HepG2 (cell line): ENCODE measurements around the gene AXIN1. TPM values are rescaled to one million over a fixed set of nuclear protein-coding genes. Genes with fewer than 3 reads are reported as not detected.

Experiments
- CENPT ChIP-seq: sonication (generic); formaldehyde crosslinking; IDR thresholded peaks from 2 replicates; pipeline ENCODE4 v1.8.0; 2022; ENCODE audit warnings: low read depth, mild to moderate bottlenecking, moderate library complexity, missing genetic modification reagents
- EHMT2 ChIP-seq: fragments of 200-600 bp; sonication (generic); IDR thresholded peaks from 2 replicates; pipeline ENCODE4 v1.7.0; 2017; ENCODE audit warnings: antibody characterized with exemption, low read depth, low read length, borderline replicate concordance
- GABPB1 ChIP-seq: IDR thresholded peaks from 2 replicates; pipeline ENCODE4 v1.6.1; 2016; ENCODE audit warnings: mild to moderate bottlenecking, missing genetic modification reagents, moderate library complexity, missing compliant biosample characterization
- GLI4 ChIP-seq: sonication (generic); formaldehyde crosslinking; IDR thresholded peaks from 2 replicates; pipeline ENCODE4 v1.5.1; 2020; ENCODE audit warnings: missing genetic modification reagents, mild to moderate bottlenecking, moderate library complexity, borderline replicate concordance
- IRF2 ChIP-seq: IDR thresholded peaks from 2 replicates; pipeline ENCODE4 v1.6.1; 2018; ENCODE audit warnings: missing genetic modification reagents, missing compliant biosample characterization
- MAFK ChIP-seq, 2 experiments: IDR thresholded peaks in 1 of 2; conservative IDR thresholded peaks in 1 of 2; 2 replicates each; pipeline ENCODE4 v1.6.1; 2011; ENCODE audit warnings: improper control_type of control experiment in 2 of 2, low read length in 2 of 2
- MXD4 ChIP-seq: IDR thresholded peaks from 2 replicates; pipeline ENCODE4 v1.6.1; 2016; ENCODE audit warnings: mild to moderate bottlenecking, missing biosample characterization, missing genetic modification reagents
- NCOA1 ChIP-seq: sonication (generic); formaldehyde crosslinking; IDR thresholded peaks from 2 replicates; pipeline ENCODE4 v1.9.0; 2021; ENCODE audit warnings: missing genetic modification reagents
- PCBP1 ChIP-seq: fragments of 200-400 bp; formaldehyde crosslinking; IDR thresholded peaks from 2 replicates; pipeline ENCODE4 v1.6.1; 2017; ENCODE audit warnings: mild to moderate bottlenecking, low read depth, low read length, borderline replicate concordance
- PHF21A ChIP-seq: sonication (generic); formaldehyde crosslinking; IDR thresholded peaks from 2 replicates; pipeline ENCODE4 v1.5.0; 2020; ENCODE audit warnings: mild to moderate bottlenecking, missing genetic modification reagents
- PITX1 ChIP-seq: sonication (generic); formaldehyde crosslinking; IDR thresholded peaks from 2 replicates; pipeline ENCODE4 v1.5.1; 2020; ENCODE audit warnings: mild to moderate bottlenecking, missing genetic modification reagents
- RBFOX2 ChIP-seq: fragments of 200-400 bp; formaldehyde crosslinking; IDR thresholded peaks from 2 replicates; pipeline ENCODE4 v1.6.1; 2017; ENCODE audit warnings: low read depth, mild to moderate bottlenecking, low read length
- ZNF747 ChIP-seq: sonication (generic); formaldehyde crosslinking; IDR thresholded peaks from 2 replicates; pipeline ENCODE4 v1.8.1; 2023; ENCODE audit warnings: missing genetic modification reagents, mild to moderate bottlenecking, borderline replicate concordance
- ZSCAN31 ChIP-seq: sonication (generic); formaldehyde crosslinking; IDR thresholded peaks from 2 replicates; pipeline ENCODE4 v1.5.0; 2020; ENCODE audit warnings: low read depth, mild to moderate bottlenecking, missing genetic modification reagents
- polyA plus RNA-seq, 8 experiments: library from polyadenylated mRNA; depleted of rRNA in 3 of 8; stranded (reverse) in 7 of 8; unstranded in 1 of 8; fragments of >200 nt; fragmentation: Illumina TruSeq in 4 of 8; extraction: Trizol in 4 of 8; gene quantifications; 2 replicates each; pipeline versions ENCODE4 v1.2.1 to v1.2.3, GENCODE V29; 2011 to 2016; ENCODE audit warnings: low read depth in 4 of 8, missing spikeins in 1 of 8, mixed read lengths in 1 of 8; ENCODE audit not compliant: insufficient read depth in 1 of 8
- total RNA-seq, 5 experiments: library from RNA; depleted of rRNA; stranded (reverse); fragments of >200 nt; fragmentation: Illumina TruSeq; extraction: Trizol; gene quantifications; 2 replicates each; pipeline ENCODE4 v1.2.3, GENCODE V29; 2016; ENCODE audit warnings: low read depth in 1 of 5
- TF ChIP-seq, protein P1 (sequence below): sonication (generic); formaldehyde crosslinking; IDR thresholded peaks from 2 replicates; pipeline ENCODE4 v1.4.0; 2020; ENCODE audit warnings: mild to moderate bottlenecking, missing genetic modification reagents
- TF ChIP-seq, protein P2 (sequence below): sonication (generic); formaldehyde crosslinking; conservative IDR thresholded peaks from 2 replicates; pipeline ENCODE4 v1.4.0; 2020; ENCODE audit warnings: mild to moderate bottlenecking, missing genetic modification reagents, moderate library complexity
- TF ChIP-seq, protein P3 (sequence below): sonication (generic); formaldehyde crosslinking; IDR thresholded peaks from 2 replicates; pipeline ENCODE4 v1.4.0; 2020; ENCODE audit warnings: missing genetic modification reagents

AXIN1 gene
- total and polyA plus RNA-seq, 2 of the 13 experiments (the other 11 are each of a cell fraction or from before 2014, with no cell fraction given) = 24.0 to 26.0 TPM

DNA sequence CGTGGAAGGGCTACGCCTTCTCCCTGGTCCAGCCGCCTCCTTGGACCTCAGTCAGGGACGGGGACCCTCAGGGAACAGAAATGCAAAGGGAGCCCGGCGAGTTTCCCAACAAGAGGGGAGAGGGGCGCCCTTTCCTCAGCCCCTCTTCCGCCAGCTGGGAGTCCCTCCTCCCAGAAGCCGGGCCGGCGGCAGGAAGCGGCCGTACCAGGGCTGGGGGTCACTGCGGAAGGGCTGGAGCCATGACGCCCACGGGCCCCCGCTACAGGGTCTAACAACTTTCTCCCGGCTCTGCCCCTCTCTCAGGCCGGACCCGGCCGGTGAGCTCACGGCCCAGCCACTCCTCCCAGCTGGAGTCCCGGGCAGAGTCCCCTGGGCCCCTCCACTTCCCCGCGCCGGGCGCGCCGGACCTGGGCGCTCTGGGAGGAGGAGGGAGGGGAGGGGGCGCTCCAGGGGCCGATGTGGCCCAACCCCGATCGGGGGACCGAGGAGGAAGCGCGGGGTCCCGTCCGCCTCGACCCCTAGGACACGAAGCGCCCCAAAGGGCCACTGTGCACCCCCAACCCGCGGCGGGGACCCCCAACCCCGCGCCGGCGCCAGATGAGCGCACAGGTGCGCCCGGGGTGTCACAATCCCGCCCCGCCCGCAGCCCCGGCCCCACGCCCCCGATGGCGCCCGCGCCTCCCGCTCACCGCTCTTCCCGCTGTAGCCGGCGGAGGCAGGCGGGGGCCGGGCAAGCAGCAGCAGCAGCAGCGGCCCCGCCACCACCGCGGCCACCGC, 28.7 kb upstream of the AXIN1 start (continued):
- TF ChIP-seq, protein P1, sequence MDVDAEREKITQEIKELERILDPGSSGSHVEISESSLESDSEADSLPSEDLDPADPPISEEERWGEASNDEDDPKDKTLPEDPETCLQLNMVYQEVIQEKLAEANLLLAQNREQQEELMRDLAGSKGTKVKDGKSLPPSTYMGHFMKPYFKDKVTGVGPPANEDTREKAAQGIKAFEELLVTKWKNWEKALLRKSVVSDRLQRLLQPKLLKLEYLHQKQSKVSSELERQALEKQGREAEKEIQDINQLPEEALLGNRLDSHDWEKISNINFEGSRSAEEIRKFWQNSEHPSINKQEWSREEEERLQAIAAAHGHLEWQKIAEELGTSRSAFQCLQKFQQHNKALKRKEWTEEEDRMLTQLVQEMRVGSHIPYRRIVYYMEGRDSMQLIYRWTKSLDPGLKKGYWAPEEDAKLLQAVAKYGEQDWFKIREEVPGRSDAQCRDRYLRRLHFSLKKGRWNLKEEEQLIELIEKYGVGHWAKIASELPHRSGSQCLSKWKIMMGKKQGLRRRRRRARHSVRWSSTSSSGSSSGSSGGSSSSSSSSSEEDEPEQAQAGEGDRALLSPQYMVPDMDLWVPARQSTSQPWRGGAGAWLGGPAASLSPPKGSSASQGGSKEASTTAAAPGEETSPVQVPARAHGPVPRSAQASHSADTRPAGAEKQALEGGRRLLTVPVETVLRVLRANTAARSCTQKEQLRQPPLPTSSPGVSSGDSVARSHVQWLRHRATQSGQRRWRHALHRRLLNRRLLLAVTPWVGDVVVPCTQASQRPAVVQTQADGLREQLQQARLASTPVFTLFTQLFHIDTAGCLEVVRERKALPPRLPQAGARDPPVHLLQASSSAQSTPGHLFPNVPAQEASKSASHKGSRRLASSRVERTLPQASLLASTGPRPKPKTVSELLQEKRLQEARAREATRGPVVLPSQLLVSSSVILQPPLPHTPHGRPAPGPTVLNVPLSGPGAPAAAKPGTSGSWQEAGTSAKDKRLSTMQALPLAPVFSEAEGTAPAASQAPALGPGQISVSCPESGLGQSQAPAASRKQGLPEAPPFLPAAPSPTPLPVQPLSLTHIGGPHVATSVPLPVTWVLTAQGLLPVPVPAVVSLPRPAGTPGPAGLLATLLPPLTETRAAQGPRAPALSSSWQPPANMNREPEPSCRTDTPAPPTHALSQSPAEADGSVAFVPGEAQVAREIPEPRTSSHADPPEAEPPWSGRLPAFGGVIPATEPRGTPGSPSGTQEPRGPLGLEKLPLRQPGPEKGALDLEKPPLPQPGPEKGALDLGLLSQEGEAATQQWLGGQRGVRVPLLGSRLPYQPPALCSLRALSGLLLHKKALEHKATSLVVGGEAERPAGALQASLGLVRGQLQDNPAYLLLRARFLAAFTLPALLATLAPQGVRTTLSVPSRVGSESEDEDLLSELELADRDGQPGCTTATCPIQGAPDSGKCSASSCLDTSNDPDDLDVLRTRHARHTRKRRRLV (CRISPR knock-in tag) = peak; percentile 66; the same call in 1 of the 2 replicates
- TF ChIP-seq CENPT = no peak
- 0 out of 2 replicates have a peak, but pooled peaks have one; percentile 51 for TF ChIP-seq ZNF747 (CRISPR knock-in tag)
- peak; percentile 28; the same call in 1 of the 2 replicates for TF ChIP-seq PHF21A (CRISPR knock-in tag)
- no peak for TF ChIP-seq MAFK (conservative IDR thresholded peaks at IDR 0.05 in 1 of 2, IDR thresholded peaks at IDR 0.05 in 1 of 2; ENCODE audit: low read length in 2 of 2)
- TF ChIP-seq EHMT2 = no peak
- TF ChIP-seq IRF2 (CRISPR knock-in tag) = no peak
- 0 out of 2 replicates have a peak, but pooled peaks have one; percentile 52 for TF ChIP-seq ZSCAN31 (CRISPR knock-in tag)
- TF ChIP-seq, protein P2, sequence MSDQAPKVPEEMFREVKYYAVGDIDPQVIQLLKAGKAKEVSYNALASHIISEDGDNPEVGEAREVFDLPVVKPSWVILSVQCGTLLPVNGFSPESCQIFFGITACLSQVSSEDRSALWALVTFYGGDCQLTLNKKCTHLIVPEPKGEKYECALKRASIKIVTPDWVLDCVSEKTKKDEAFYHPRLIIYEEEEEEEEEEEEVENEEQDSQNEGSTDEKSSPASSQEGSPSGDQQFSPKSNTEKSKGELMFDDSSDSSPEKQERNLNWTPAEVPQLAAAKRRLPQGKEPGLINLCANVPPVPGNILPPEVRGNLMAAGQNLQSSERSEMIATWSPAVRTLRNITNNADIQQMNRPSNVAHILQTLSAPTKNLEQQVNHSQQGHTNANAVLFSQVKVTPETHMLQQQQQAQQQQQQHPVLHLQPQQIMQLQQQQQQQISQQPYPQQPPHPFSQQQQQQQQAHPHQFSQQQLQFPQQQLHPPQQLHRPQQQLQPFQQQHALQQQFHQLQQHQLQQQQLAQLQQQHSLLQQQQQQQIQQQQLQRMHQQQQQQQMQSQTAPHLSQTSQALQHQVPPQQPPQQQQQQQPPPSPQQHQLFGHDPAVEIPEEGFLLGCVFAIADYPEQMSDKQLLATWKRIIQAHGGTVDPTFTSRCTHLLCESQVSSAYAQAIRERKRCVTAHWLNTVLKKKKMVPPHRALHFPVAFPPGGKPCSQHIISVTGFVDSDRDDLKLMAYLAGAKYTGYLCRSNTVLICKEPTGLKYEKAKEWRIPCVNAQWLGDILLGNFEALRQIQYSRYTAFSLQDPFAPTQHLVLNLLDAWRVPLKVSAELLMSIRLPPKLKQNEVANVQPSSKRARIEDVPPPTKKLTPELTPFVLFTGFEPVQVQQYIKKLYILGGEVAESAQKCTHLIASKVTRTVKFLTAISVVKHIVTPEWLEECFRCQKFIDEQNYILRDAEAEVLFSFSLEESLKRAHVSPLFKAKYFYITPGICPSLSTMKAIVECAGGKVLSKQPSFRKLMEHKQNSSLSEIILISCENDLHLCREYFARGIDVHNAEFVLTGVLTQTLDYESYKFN (CRISPR knock-in tag) = peak; percentile 34; the same call in 1 of the 2 replicates
- TF ChIP-seq PITX1 (CRISPR knock-in tag) = peak; percentile 52; the same call in 1 of the 2 replicates
- no peak for TF ChIP-seq NCOA1 (CRISPR knock-in tag)
- no peak for TF ChIP-seq GLI4 (CRISPR knock-in tag)
- TF ChIP-seq MXD4 (CRISPR knock-in tag) = peak; percentile 53; the same call in 1 of the 2 replicates
- TF ChIP-seq, protein P3, sequence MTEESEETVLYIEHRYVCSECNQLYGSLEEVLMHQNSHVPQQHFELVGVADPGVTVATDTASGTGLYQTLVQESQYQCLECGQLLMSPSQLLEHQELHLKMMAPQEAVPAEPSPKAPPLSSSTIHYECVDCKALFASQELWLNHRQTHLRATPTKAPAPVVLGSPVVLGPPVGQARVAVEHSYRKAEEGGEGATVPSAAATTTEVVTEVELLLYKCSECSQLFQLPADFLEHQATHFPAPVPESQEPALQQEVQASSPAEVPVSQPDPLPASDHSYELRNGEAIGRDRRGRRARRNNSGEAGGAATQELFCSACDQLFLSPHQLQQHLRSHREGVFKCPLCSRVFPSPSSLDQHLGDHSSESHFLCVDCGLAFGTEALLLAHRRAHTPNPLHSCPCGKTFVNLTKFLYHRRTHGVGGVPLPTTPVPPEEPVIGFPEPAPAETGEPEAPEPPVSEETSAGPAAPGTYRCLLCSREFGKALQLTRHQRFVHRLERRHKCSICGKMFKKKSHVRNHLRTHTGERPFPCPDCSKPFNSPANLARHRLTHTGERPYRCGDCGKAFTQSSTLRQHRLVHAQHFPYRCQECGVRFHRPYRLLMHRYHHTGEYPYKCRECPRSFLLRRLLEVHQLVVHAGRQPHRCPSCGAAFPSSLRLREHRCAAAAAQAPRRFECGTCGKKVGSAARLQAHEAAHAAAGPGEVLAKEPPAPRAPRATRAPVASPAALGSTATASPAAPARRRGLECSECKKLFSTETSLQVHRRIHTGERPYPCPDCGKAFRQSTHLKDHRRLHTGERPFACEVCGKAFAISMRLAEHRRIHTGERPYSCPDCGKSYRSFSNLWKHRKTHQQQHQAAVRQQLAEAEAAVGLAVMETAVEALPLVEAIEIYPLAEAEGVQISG (CRISPR knock-in tag) = peak; percentile 61
- TF ChIP-seq GABPB1 (CRISPR knock-in tag) = peak; percentile 85
- TF ChIP-seq RBFOX2 = peak; percentile 73
- TF ChIP-seq PCBP1 = 0 out of 2 replicates have a peak, but pooled peaks have one; percentile 19
